DMS 273 (cell line): ENCODE data around the gene NKD2.
"Not testable (repeated sequence)": the region's sequence is repeated elsewhere in the genome, so short reads cannot be mapped to it uniquely, and the experiment has no call there.

Experiments
- DNase-seq: peaks from one replicate; lab custom pipeline; 2025; ENCODE audit not compliant: unreplicated experiment; lab: John Stamatoyannopoulos, UW

The NKD2 gene

GRCh38 chr5:1056611-1057484, 48.2 kb downstream of the NKD2 start:
- DNase-seq = no peak

GRCh38 chr5:1057485-1058082, 49.0 kb downstream of the NKD2 start:
- DNase-seq = no peak

- no peak for DNase-seq
These were observed 49.7 kb downstream of the NKD2 start for GRCh38 chr5:1058083-1058945.

- no peak for DNase-seq
These were observed 50.6 kb downstream of the NKD2 start for GRCh38 chr5:1058988-1059883.

- DNase-seq = no peak
These were observed 51.3 kb downstream of the NKD2 start for GRCh38 chr5:1059884-1060263.

- no peak for DNase-seq
These were observed 52.0 kb downstream of the NKD2 start for GRCh38 chr5:1060535-1060981.

GRCh38 chr5:1061292-1061691, 52.7 kb downstream of the NKD2 start:
- DNase-seq = not testable (repeated sequence)

GRCh38 chr5:1061916-1062315, 53.3 kb downstream of the NKD2 start:
- DNase-seq = no peak

GRCh38 chr5:1062761-1063568, 54.4 kb downstream of the NKD2 start:
- no peak for DNase-seq

- no peak for DNase-seq
These were observed 55.2 kb downstream of the NKD2 start for GRCh38 chr5:1063661-1064382.

- DNase-seq = no peak
These were observed 56.0 kb downstream of the NKD2 start for GRCh38 chr5:1064383-1065142.

- no peak for DNase-seq
These were observed 56.6 kb downstream of the NKD2 start for GRCh38 chr5:1065143-1065750.

- no peak for DNase-seq
These were observed 57.5 kb downstream of the NKD2 start for GRCh38 chr5:1065891-1066650.

GRCh38 chr5:1066676-1067075, 58.1 kb downstream of the NKD2 start:
- DNase-seq = no peak

GRCh38 chr5:1067141-1068121, 58.8 kb downstream of the NKD2 start:
- no peak for DNase-seq
